ACHN (cell line): ENCODE measurements around the gene PRKD1.

ENCODE experiments used
- DNase-seq: peaks from one replicate; pipeline ENCODE4 v3.0.0-alpha.2; 2015
- in situ Hi-C: cut with HindIII; loops from 2 replicates; pipeline ENCODE4 v1.10.0; 2017; ENCODE audit warnings: low sequenced_read_pairs, low pct_ligation_motif_present, low pct_unique_long_range_greater_than_20kb

The PRKD1 gene

GRCh38 chr14:29608861-29609260 lies 318.8 kb downstream of the PRKD1 start:
- in situ Hi-C loops = no loop called here
- no peak for DNase-seq

GRCh38 chr14:29607169-29607568 lies 320.5 kb downstream of the PRKD1 start:
- DNase-seq = no peak
- in situ Hi-C loops = no loop called here

- no peak for DNase-seq
- in situ Hi-C loops = no loop called here
Observed at GRCh38 chr14:29603696-29604095, 324.0 kb downstream of the PRKD1 start.

GRCh38 chr14:29601616-29602015 lies 326.0 kb downstream of the PRKD1 start:
- no peak for DNase-seq
- in situ Hi-C loops = no loop called here

- in situ Hi-C loops = no loop called here
- no peak for DNase-seq
Observed at GRCh38 chr14:29587761-29588470, 339.7 kb downstream of the PRKD1 start.

GRCh38 chr14:29587046-29587445 lies 340.6 kb downstream of the PRKD1 start:
- DNase-seq = no peak

GRCh38 chr14:29584992-29585391 lies 342.7 kb downstream of the PRKD1 start:
- DNase-seq = peak; percentile 4
- in situ Hi-C loops = no loop called here

More at GRCh38 chr14:29587046-29587445, 340.6 kb downstream of the PRKD1 start:
- in situ Hi-C loops = no loop called here

- DNase-seq = no peak
- in situ Hi-C loops = no loop called here
Observed at GRCh38 chr14:29580763-29581162, 346.9 kb downstream of the PRKD1 start.

GRCh38 chr14:29579838-29580237 lies 347.8 kb downstream of the PRKD1 start:
- no peak for DNase-seq
- in situ Hi-C loops = no loop called here

- in situ Hi-C loops = no loop called here
- no peak for DNase-seq
Observed at GRCh38 chr14:29576927-29577326, 350.7 kb downstream of the PRKD1 start.

GRCh38 chr14:29569194-29569593 lies 358.5 kb downstream of the PRKD1 start:
- DNase-seq = no peak
- in situ Hi-C loops = no loop called here

GRCh38 chr14:29566194-29566593 lies 361.5 kb downstream of the PRKD1 start:
- in situ Hi-C loops = no loop called here
- DNase-seq = no peak

- no peak for DNase-seq
- in situ Hi-C loops = no loop called here
Observed at GRCh38 chr14:29558516-29558915, 369.1 kb downstream of the PRKD1 start.

- in situ Hi-C loops = no loop called here
- no peak for DNase-seq
Observed at GRCh38 chr14:29554335-29554734, 373.3 kb downstream of the PRKD1 start.

- no peak for DNase-seq
Observed at GRCh38 chr14:29553427-29553826, 374.2 kb downstream of the PRKD1 start.

GRCh38 chr14:29548948-29549370 lies 378.7 kb downstream of the PRKD1 start:
- in situ Hi-C loops = no loop called here
- DNase-seq = peak; percentile 63

More at GRCh38 chr14:29553427-29553826, 374.2 kb downstream of the PRKD1 start:
- in situ Hi-C loops = no loop called here

- no peak for DNase-seq
- in situ Hi-C loops = no loop called here
Observed at GRCh38 chr14:29545714-29546113, 381.9 kb downstream of the PRKD1 start.

- peak; percentile 4 for DNase-seq
- in situ Hi-C loops = no loop called here
Observed at GRCh38 chr14:29536886-29537511, 390.6 kb downstream of the PRKD1 start.

GRCh38 chr14:29529418-29529817 lies 398.2 kb downstream of the PRKD1 start:
- in situ Hi-C loops = no loop called here
- DNase-seq = peak; percentile 3

GRCh38 chr14:29528889-29529288 lies 398.8 kb downstream of the PRKD1 start:
- DNase-seq = no peak
- in situ Hi-C loops = no loop called here
